Measurements from ENCODE around the gene MTMR11. TPM values are rescaled to one million over a fixed set of nuclear protein-coding genes. Genes with fewer than 3 reads are reported as not detected.

MTMR11 gene
- total and polyA plus RNA-seq, 9 of the 15 experiments (the other 6 are each of a cell fraction or from before 2014, with no cell fraction given) = 0.09 to 1.6 (median 0.51) TPM

DNA sequence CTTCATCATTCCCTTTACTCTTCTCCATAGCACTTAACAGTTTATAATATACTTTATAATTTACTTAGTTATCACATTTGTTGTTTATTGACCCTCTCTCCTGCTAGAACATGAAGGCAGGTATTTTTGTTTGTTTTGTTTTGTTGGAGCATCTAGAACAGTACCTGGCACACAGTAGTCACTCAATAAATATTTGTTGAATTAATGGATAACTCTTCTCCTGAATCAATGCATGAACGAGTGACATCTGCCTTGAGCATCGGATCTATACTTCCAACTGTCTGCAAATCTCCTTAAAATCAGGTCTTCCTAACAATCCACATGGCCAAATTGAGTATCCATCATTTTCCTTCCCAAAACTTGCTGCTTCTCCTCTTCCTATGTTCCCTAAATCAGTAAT lies 35.9 kb upstream of the MTMR11 start:
- H3K9me1 ChIP-seq (ENCODE audit: control insufficient read depth, insufficient read depth, low read length) = no peaks in the 10 kb centered on the region
- intact Hi-C loops (cut with micrococcal nuclease) (no loop called here), in situ Hi-C loops (cut with MboI) (no loop called here)
- DNase-seq (ENCODE audit: extremely low read depth in 1 of 4, low spot score in 3 of 4) (no peak), ATAC-seq (no peak), FAIRE-seq (no peak)
- no peak overlapping the region for H3K4me3 ChIP-seq
- H3K36me3 ChIP-seq (ENCODE audit: control insufficient read depth, insufficient read depth, low read length) = peaks cover 73% of the 10 kb centered on the region
- WGBS (ENCODE audit: insufficient coverage, low coverage, missing lambda C conversion rate) = 93% methylated on average over 2 of the region's 2 CpGs
- H3K27me3 ChIP-seq (ENCODE audit: control insufficient read depth in 2 of 2, insufficient read depth in 2 of 2, low read length in 2 of 2) = no peaks in the 10 kb centered on the region
- H3K4me2 ChIP-seq (ENCODE audit: insufficient read depth, low read length) = no peak overlapping the region
- POLR2A ChIA-PET = interaction anchor here (1.6 kb wide), 1 partner anchor 10 kb away, joined by 3 read pairs; no protein-coding TSS in a partner anchor
- no peak overlapping the region for H3K27ac ChIP-seq (ENCODE audit: extremely low read depth, low read depth, low read length)
- no TSS peak for BruUV-seq (replicated peaks)
- CTCF ChIA-PET (ENCODE audit: low intra/inter-chr PET ratio) = no interaction called here
- H3K9ac ChIP-seq (ENCODE audit: insufficient read depth in 1 of 2, low read depth in 2 of 2, low read length in 2 of 2) = no peak overlapping the region
- H2AFZ ChIP-seq (ENCODE audit: low read depth, low read length) = no peak overlapping the region
- H3K79me2 ChIP-seq (ENCODE audit: control insufficient read depth, insufficient read depth, low read length) = no peaks in the 10 kb centered on the region
- no peaks in the 10 kb centered on the region for H4K20me1 ChIP-seq (replicated peaks; ENCODE audit: control insufficient read depth, insufficient read depth, low read length)
- no peaks in the 10 kb centered on the region for H3K9me3 ChIP-seq (replicated peaks; ENCODE audit: control insufficient read depth, insufficient read depth, low read depth, low read length)
- no peaks in the 10 kb centered on the region for H3K4me1 ChIP-seq (replicated peaks in 1 of 2; ENCODE audit: control insufficient read depth in 2 of 2, insufficient read depth in 2 of 2, low read length in 2 of 2)
- TF ChIP-seq YY1 (IDR thresholded peaks at IDR 0.05; ENCODE audit: borderline replicate concordance in 1 of 3, control insufficient read depth in 1 of 3, extremely low read depth in 1 of 3, insufficient read depth in 3 of 3, insufficient read length in 1 of 3, insufficient replicate concordance in 2 of 3, low read depth in 1 of 3, low read length in 2 of 3) (no peak), ZKSCAN8 (CRISPR knock-in tag; IDR thresholded peaks at IDR 0.05) (no peak), HDAC6 (IDR thresholded peaks at IDR 0.05; ENCODE audit: low read depth, low read length) (no peak)

DNA sequence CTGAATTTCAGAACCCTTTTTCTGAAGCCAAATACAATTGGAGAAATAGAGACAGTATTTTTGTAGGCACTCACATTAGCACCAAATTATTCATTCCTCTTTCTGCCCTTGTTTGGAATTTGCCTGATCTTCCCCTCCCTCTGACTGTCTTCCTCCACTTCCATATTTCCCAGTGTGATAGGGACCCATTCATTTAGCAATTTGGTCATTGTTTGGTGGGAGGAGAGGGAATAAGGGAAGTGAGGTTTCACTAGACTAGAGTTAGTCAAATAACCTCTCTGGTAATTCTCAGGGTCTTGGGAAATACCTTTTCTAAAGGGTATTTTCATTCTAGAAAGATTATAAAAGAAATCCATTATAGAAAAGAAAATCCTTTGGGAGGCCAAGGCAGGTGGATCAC lies 31.0 kb upstream of the MTMR11 start:
- ChIA-PET POLR2A (interaction anchor here (0.6 kb wide), 1 partner anchor 287 kb away, joined by 3 read pairs; no protein-coding TSS in a partner anchor), CTCF (ENCODE audit: low intra/inter-chr PET ratio) (no interaction called here)
- H3K79me2 ChIP-seq (ENCODE audit: control insufficient read depth, insufficient read depth, low read length) = no peaks in the 10 kb centered on the region; the same call in 2 of the 3 replicates
- ATAC-seq (no peak), DNase-seq (ENCODE audit: extremely low read depth in 1 of 4, low spot score in 3 of 4) (no peak), FAIRE-seq (no peak)
- H3K27ac ChIP-seq (ENCODE audit: extremely low read depth, low read depth, low read length) = no peak overlapping the region
- no peaks in the 10 kb centered on the region for H3K27me3 ChIP-seq (ENCODE audit: control insufficient read depth in 2 of 2, insufficient read depth in 2 of 2, low read length in 2 of 2)
- H3K9ac ChIP-seq (ENCODE audit: insufficient read depth in 1 of 2, low read depth in 2 of 2, low read length in 2 of 2) = no peak overlapping the region
- no peak overlapping the region for H3K4me2 ChIP-seq (ENCODE audit: insufficient read depth, low read length)
- BruUV-seq (replicated peaks) = no TSS peak
- no peaks in the 10 kb centered on the region for H3K4me1 ChIP-seq (replicated peaks in 1 of 2; ENCODE audit: control insufficient read depth in 2 of 2, insufficient read depth in 2 of 2, low read length in 2 of 2)
- no peaks in the 10 kb centered on the region for H3K9me3 ChIP-seq (replicated peaks; ENCODE audit: control insufficient read depth, insufficient read depth, low read depth, low read length)
- intact Hi-C loops (cut with micrococcal nuclease) (no loop called here), in situ Hi-C loops (cut with MboI) (loop anchor here (5.0 kb wide), 1 partner anchor 80 kb away; no protein-coding TSS in a partner anchor)
- no peak overlapping the region for H2AFZ ChIP-seq (ENCODE audit: low read depth, low read length)
- no peaks in the 10 kb centered on the region for H3K9me1 ChIP-seq (ENCODE audit: control insufficient read depth, insufficient read depth, low read length)
- H3K4me3 ChIP-seq = no peak overlapping the region
- H3K36me3 ChIP-seq (ENCODE audit: control insufficient read depth, insufficient read depth, low read length) = peaks cover 80% of the 10 kb centered on the region
- H4K20me1 ChIP-seq (replicated peaks; ENCODE audit: control insufficient read depth, insufficient read depth, low read length) = no peaks in the 10 kb centered on the region
- TF ChIP-seq TEAD1 (CRISPR knock-in tag; IDR thresholded peaks at IDR 0.05) (no peak), BRF1 (IDR thresholded peaks at IDR 0.05; ENCODE audit: borderline replicate concordance, extremely low read depth, insufficient read length) (no peak), TEAD2 (tag; IDR thresholded peaks at IDR 0.05) (no peak), SAP30 (IDR thresholded peaks at IDR 0.05; ENCODE audit: borderline replicate concordance, insufficient read depth, low read depth, low read length, poor library complexity, severe bottlenecking) (no peak)

All from K562 (cell line).